ENCODE measurements around the gene RAI14.

DNA sequence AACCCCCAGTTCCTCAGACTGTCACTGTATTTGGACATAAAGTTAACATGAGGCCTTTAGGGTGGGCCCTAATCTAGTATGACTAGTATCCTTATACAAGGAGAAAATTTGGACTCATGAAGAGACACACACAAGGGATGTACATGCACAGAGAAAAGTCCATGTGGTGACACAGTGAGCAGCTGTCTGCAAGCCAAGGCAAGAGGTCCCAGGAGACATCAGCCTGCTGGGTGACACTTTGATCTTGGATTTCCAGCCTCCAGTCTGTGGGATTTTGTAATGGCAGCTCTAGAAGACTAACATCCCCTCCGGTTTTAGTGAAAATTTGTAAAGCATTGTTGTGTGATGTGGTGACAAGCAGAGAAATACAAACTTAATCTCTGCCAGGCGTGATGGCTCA, 66.1 kb downstream of the RAI14 start:
- no peak for TF ChIP-seq EZH2 (optimal IDR thresholded peaks at IDR 0.05; ENCODE audit: low read depth, low read length)
- TF ChIP-seq EZH2phosphoT487 (IDR thresholded peaks at IDR 0.05; ENCODE audit: low read length): no peak

Data from MM.1S (cell line).